ENCODE results near the gene ITGB7. TPM values are rescaled to one million over a fixed set of nuclear protein-coding genes. Genes with fewer than 3 reads are reported as not detected.

The ITGB7 gene
- total and polyA plus RNA-seq, 2 donors (not counting 3 experiments of a cell fraction or from before 2014, with no cell fraction given), result 0.17 TPM; not detected in 1

- ChIA-PET CTCF (interaction anchor here (1.6 to 7.2 kb wide), 4 partner anchors 17 to 125 kb away, joined by 4 to 102 read pairs (median 56); no protein-coding TSS in a partner anchor), POLR2A (interaction anchor here (0.7 kb wide), 1 partner anchor 141 kb away, joined by 3 read pairs; no protein-coding TSS in a partner anchor)
- H3K4me3 ChIP-seq (replicated peaks in 1 of 3; ENCODE audit: insufficient read depth in 1 of 3, low read depth in 1 of 3, low read length in 3 of 3), result no peak overlapping the region
- H3K4me1 ChIP-seq (ENCODE audit: control insufficient read depth, extremely low read depth, insufficient read depth, low read length), result peaks cover 4% of the 10 kb centered on the region
- no peaks in the 10 kb centered on the region for H3K9me1 ChIP-seq (replicated peaks; ENCODE audit: control insufficient read depth, extremely low read depth, insufficient read depth, low read length)
- dilution Hi-C loops (cut with MboI; ENCODE audit: extremely low pct_ligation_motif_present, low sequenced_read_pairs), result no loop called here
- H4K20me1 ChIP-seq (replicated peaks; ENCODE audit: control insufficient read depth, extremely low read depth, insufficient read depth, low read length), result no peaks in the 10 kb centered on the region
- no peak overlapping the region for H3K27ac ChIP-seq (ENCODE audit: insufficient read depth, low read depth, low read length)
- H3K36me3 ChIP-seq (ENCODE audit: control insufficient read depth in 2 of 2, extremely low read depth in 1 of 2, insufficient read depth in 2 of 2, low read length in 2 of 2), result peaks cover 10 to 14% of the 10 kb centered on the region in 2 experiments
- TF ChIP-seq POLR2A (IDR thresholded peaks at IDR 0.05; ENCODE audit: low read depth, low read length) (no peak), POLR2AphosphoS5 (IDR thresholded peaks at IDR 0.05; ENCODE audit: insufficient read depth, low read depth, low read length) (no peak)
- H3K9ac ChIP-seq (replicated peaks; ENCODE audit: extremely low read depth, insufficient read depth, low read length), result no peak overlapping the region
- no peak overlapping the region for H3K4me2 ChIP-seq (ENCODE audit: insufficient read depth, low read length)
- H3K9me3 ChIP-seq (replicated peaks; ENCODE audit: control insufficient read depth, insufficient read depth, low read length), result no peaks in the 10 kb centered on the region
- FAIRE-seq, result no peak
- BruUV-seq (replicated peaks), result no TSS peak
- intact Hi-C loops (cut with micrococcal nuclease), result no loop called here
- DNase-seq (ENCODE audit: low read depth, low spot score), result no peak
- H2AFZ ChIP-seq (ENCODE audit: low read depth, low read length), result no peak overlapping the region
- no peaks in the 10 kb centered on the region for H3K27me3 ChIP-seq (ENCODE audit: control insufficient read depth in 2 of 2, insufficient read depth in 2 of 2, low read length in 2 of 2)
- no peaks in the 10 kb centered on the region for H3K79me2 ChIP-seq (ENCODE audit: control insufficient read depth, insufficient read depth, low read length)
These were observed 15.0 kb downstream of the ITGB7 start for GRCh38 chr12:53191885-53192530.

GRCh38 chr12:53191096-53191884 is 15.8 kb downstream of the ITGB7 start:
- FAIRE-seq (no peak), DNase-seq (ENCODE audit: low read depth, low spot score) (no peak)
- H3K9me1 ChIP-seq (replicated peaks; ENCODE audit: control insufficient read depth, extremely low read depth, insufficient read depth, low read length), result no peaks in the 10 kb centered on the region
- H3K4me1 ChIP-seq (ENCODE audit: control insufficient read depth, extremely low read depth, insufficient read depth, low read length), result peaks cover 4% of the 10 kb centered on the region
- H3K27ac ChIP-seq (ENCODE audit: insufficient read depth, low read depth, low read length), result no peak overlapping the region
- no peaks in the 10 kb centered on the region for H3K9me3 ChIP-seq (replicated peaks; ENCODE audit: control insufficient read depth, insufficient read depth, low read length)
- H3K9ac ChIP-seq (replicated peaks; ENCODE audit: extremely low read depth, insufficient read depth, low read length), result no peak overlapping the region
- H3K4me2 ChIP-seq (ENCODE audit: insufficient read depth, low read length), result no peak overlapping the region
- intact Hi-C loops (cut with micrococcal nuclease) (no loop called here), dilution Hi-C loops (cut with MboI; ENCODE audit: extremely low pct_ligation_motif_present, low sequenced_read_pairs) (no loop called here)
- H3K27me3 ChIP-seq (ENCODE audit: control insufficient read depth in 2 of 2, insufficient read depth in 2 of 2, low read length in 2 of 2), result no peaks in the 10 kb centered on the region
- POLR2A ChIA-PET, result interaction anchor here (0.7 kb wide), 1 partner anchor 140 kb away, joined by 3 read pairs; no protein-coding TSS in a partner anchor
- no TSS peak for BruUV-seq (replicated peaks)
- no peak for TF ChIP-seq POLR2A (IDR thresholded peaks at IDR 0.05; ENCODE audit: low read depth, low read length)
- TF ChIP-seq POLR2AphosphoS5 (IDR thresholded peaks at IDR 0.05; ENCODE audit: insufficient read depth, low read depth, low read length), result no peak
- TF ChIP-seq MYC (IDR thresholded peaks at IDR 0.05; ENCODE audit: low read depth, low read length), result no peak
- no peak for TF ChIP-seq EZH2 (IDR thresholded peaks at IDR 0.05; ENCODE audit: borderline replicate concordance, low read depth, low read length, severe bottlenecking)
- no peak for TF ChIP-seq FOS (IDR thresholded peaks at IDR 0.05; ENCODE audit: borderline replicate concordance, insufficient read depth, low read length)
- TF ChIP-seq JUN (IDR thresholded peaks at IDR 0.05; ENCODE audit: borderline replicate concordance, insufficient read depth, insufficient read length, low read depth), result no peak
- TF ChIP-seq CTCF (IDR thresholded peaks at IDR 0.05; ENCODE audit: extremely low read depth in 1 of 2, insufficient read depth in 1 of 2, low read depth in 1 of 2, low read length in 2 of 2), result no peak
- no peak for TF ChIP-seq MAX (IDR thresholded peaks at IDR 0.05; ENCODE audit: insufficient read depth, insufficient read length)
- no peak for TF ChIP-seq GATA2 (IDR thresholded peaks at IDR 0.05; ENCODE audit: insufficient read depth, insufficient read length, low read depth, low read length)
- H3K4me3 ChIP-seq (replicated peaks in 1 of 3; ENCODE audit: insufficient read depth in 1 of 3, low read depth in 1 of 3, low read length in 3 of 3), result no peak overlapping the region
- CTCF ChIA-PET, result interaction anchor here (1.0 to 7.2 kb wide), 5 partner anchors 16 to 125 kb away, joined by 3 to 102 read pairs (median 10); no protein-coding TSS in a partner anchor
- no peaks in the 10 kb centered on the region for H3K79me2 ChIP-seq (ENCODE audit: control insufficient read depth, insufficient read depth, low read length)
- peaks cover 13 to 19% of the 10 kb centered on the region in 2 experiments for H3K36me3 ChIP-seq (ENCODE audit: control insufficient read depth in 2 of 2, extremely low read depth in 1 of 2, insufficient read depth in 2 of 2, low read length in 2 of 2)
- H2AFZ ChIP-seq (ENCODE audit: low read depth, low read length), result no peak overlapping the region
- H4K20me1 ChIP-seq (replicated peaks; ENCODE audit: control insufficient read depth, extremely low read depth, insufficient read depth, low read length), result no peaks in the 10 kb centered on the region

All from endothelial cell of umbilical vein (primary cell).